ENCODE results near the gene DLST. TPM values are rescaled to one million over a fixed set of nuclear protein-coding genes. Genes with fewer than 3 reads are reported as not detected.
"Not testable (repeated sequence)": the region's sequence is repeated elsewhere in the genome, so short reads cannot be mapped to it uniquely, and the experiment has no call there.

Gene DLST
- total RNA-seq, 4 donors from 2014 or later = 128 to 163 (median 154) TPM

DNA sequence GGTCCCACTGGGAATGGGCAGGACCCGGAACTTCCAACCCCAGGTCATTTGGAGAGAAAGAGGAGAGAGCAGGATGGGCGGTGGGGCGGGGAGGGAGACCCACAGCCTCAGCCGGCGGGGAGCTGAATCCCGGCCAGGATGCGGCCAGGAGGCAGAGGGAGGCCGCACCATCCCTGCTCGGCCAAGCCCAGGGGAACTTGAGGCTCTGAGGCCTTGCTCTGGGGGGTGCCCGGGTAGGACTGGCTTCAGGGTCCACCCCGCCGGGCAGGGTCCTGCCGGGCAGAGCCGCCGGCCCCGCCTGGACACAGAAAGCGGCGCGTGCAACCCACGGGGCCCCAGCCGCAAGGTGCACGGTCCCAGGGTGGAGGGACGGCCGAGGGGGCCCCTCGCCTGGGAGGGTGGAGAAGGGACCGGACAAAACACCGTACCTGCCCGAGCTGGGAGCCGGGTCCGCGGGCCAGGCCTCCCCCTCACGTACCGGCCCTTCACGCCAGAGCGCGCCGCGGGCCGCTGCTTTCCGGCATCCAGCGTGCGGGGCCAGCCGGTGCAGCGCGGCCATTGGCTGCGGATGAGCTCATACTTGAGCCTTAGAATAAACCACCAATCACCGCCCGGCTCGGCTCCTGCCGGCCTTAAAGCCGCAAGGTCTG, 41.2 kb downstream of the DLST start, which contains the start of gene RPS6KL1:
RPS6KL1 (minus strand) TSS at position 509 of the 650 bp plus-strand sequence. CDS start 1,719 bp downstream, outside the sequence.
- Histone ChIP-seq H3K4me3 (peak within 1 kb of the TSS; percentile 58 to 68 (median 66)), H3K9me3 (no peaks in the 10 kb centered on the region), H3K4me1 (peaks cover 0 to 11% (median 2%) of the 10 kb centered on the region in 4 donors), H3K27ac (peak within 1 kb of the TSS in 2 of 4 donors; percentile 20 to 71), H3K27me3 (no peaks in the 10 kb centered on the region), H3K36me3 (no peaks in the 10 kb centered on the region)
- TF ChIP-seq POLR2A (IDR thresholded peaks at IDR 0.05) = no peak
- TF ChIP-seq, protein P1, sequence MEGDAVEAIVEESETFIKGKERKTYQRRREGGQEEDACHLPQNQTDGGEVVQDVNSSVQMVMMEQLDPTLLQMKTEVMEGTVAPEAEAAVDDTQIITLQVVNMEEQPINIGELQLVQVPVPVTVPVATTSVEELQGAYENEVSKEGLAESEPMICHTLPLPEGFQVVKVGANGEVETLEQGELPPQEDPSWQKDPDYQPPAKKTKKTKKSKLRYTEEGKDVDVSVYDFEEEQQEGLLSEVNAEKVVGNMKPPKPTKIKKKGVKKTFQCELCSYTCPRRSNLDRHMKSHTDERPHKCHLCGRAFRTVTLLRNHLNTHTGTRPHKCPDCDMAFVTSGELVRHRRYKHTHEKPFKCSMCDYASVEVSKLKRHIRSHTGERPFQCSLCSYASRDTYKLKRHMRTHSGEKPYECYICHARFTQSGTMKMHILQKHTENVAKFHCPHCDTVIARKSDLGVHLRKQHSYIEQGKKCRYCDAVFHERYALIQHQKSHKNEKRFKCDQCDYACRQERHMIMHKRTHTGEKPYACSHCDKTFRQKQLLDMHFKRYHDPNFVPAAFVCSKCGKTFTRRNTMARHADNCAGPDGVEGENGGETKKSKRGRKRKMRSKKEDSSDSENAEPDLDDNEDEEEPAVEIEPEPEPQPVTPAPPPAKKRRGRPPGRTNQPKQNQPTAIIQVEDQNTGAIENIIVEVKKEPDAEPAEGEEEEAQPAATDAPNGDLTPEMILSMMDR (IDR thresholded peaks at IDR 0.05) = no peak
- DNase-seq = peak; percentile 80 to 91 (median 89)

DNA sequence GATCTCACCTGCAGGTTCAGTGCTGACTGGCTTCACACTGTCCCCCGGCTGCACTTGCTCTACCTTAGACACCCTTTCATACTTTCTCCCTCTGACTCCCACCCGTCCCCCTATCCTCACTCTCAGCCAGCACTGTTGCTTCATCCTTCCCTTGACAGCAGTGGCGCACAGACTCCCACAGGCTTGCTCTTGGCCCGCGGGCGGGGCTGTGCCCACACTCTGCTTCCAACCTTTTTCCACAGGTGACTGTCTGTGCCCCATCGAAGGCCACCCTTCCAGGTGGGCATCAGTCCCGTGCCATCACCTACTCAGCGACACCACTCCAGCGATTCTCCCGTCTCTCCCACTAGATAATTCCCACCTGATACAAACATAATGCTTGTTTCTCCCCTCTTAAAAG, 42.3 kb downstream of the DLST start:
- H3K4me1 ChIP-seq = peaks cover 0 to 11% (median 2%) of the 10 kb centered on the region in 4 donors
- no peaks in the 10 kb centered on the region for H3K9me3 ChIP-seq
- no peak for DNase-seq
- TF ChIP-seq, protein P1 (IDR thresholded peaks at IDR 0.05) = no peak
- TF ChIP-seq POLR2A (IDR thresholded peaks at IDR 0.05) = no peak
- H3K4me3 ChIP-seq = no peak overlapping the region
- H3K36me3 ChIP-seq = no peaks in the 10 kb centered on the region
- H3K27ac ChIP-seq = no peak overlapping the region
- H3K27me3 ChIP-seq = no peaks in the 10 kb centered on the region

- no peaks in the 10 kb centered on the region for H3K36me3 ChIP-seq
- H3K27me3 ChIP-seq = no peaks in the 10 kb centered on the region
- no peak overlapping the region for H3K27ac ChIP-seq
- peaks cover 0 to 10% (median 2%) of the 10 kb centered on the region in 4 donors for H3K4me1 ChIP-seq
- TF ChIP-seq POLR2A (IDR thresholded peaks at IDR 0.05) = no peak
- TF ChIP-seq, protein P1 (IDR thresholded peaks at IDR 0.05) = no peak
- no peak overlapping the region for H3K4me3 ChIP-seq
- no peak for DNase-seq
- H3K9me3 ChIP-seq = no peaks in the 10 kb centered on the region
These were observed 45.5 kb downstream of the DLST start for GRCh38 chr14:74927225-74927624.

DNA sequence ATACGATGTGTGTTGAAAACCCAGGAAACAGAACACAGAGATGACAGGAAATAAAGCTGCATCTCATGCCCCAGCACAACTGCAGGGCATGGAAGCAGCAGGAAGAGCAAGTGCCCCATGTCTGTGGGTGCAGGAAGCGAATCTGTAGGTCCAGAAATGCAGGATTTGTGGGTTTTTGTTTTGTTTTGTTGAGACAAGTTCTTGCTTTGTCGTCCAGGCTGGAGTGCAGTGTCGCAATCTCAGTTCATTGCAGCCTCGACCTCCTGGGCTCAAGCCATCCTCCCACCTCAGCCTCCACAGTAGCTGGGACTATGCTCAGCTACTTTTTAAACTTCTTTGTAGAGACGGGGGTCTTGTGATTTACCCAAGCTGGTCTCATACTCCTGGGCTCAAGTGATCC, 47.5 kb downstream of the DLST start:
- Histone ChIP-seq H3K36me3 (no peaks in the 10 kb centered on the region), H3K9me3 (no peaks in the 10 kb centered on the region), H3K27ac (no peak overlapping the region), H3K4me1 (no peaks in the 10 kb centered on the region), H3K27me3 (no peaks in the 10 kb centered on the region), H3K4me3 (no peak overlapping the region)
- TF ChIP-seq, protein P1 (IDR thresholded peaks at IDR 0.05) = no peak
- no peak for TF ChIP-seq POLR2A (IDR thresholded peaks at IDR 0.05)
- no peak for DNase-seq

DNA sequence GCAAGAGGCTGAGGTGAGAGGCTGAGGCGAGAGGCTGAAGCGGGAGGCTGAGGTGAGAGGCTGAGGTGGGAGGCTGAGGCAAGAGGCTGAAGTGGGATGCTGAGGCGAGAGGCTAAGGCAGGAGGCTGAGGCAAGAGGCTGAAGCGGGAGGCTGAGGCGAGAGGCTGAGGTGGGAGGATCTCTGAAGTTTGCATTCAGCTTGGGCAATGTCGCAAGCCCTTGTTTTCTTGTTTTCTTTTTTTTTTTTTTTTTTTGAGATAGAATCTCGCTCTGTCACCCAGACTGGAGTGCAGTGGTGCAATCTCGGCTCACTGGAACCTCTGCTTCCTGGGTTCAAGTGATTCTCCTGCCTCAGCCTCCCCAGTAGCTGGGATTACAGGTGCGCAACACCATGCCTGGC, 50.0 kb downstream of the DLST start:
- H3K4me3 ChIP-seq, H3K4me1 ChIP-seq, H3K27ac ChIP-seq, H3K36me3 ChIP-seq, DNase-seq, H3K27me3 ChIP-seq, H3K9me3 ChIP-seq: not testable (repeated sequence)

- Histone ChIP-seq H3K4me1 (no peaks in the 10 kb centered on the region), H3K9me3 (no peaks in the 10 kb centered on the region), H3K4me3 (no peak overlapping the region), H3K27me3 (no peaks in the 10 kb centered on the region), H3K36me3 (no peaks in the 10 kb centered on the region), H3K27ac (no peak overlapping the region)
- TF ChIP-seq POLR2A (IDR thresholded peaks at IDR 0.05) = no peak
- TF ChIP-seq, protein P1 (IDR thresholded peaks at IDR 0.05) = no peak
- DNase-seq = no peak
These were observed 50.7 kb downstream of the DLST start for GRCh38 chr14:74932401-74932901.

- not testable (repeated sequence) for H3K27me3 ChIP-seq, H3K36me3 ChIP-seq, H3K4me1 ChIP-seq, H3K27ac ChIP-seq, DNase-seq, H3K4me3 ChIP-seq, H3K9me3 ChIP-seq
These were observed 51.2 kb downstream of the DLST start for GRCh38 chr14:74932936-74933335.
